Endothelial cell (in vitro differentiated cells): ENCODE results near the gene HPCAL4. TPM values are rescaled to one million over a fixed set of nuclear protein-coding genes. Genes with fewer than 3 reads are reported as not detected.

Experiments
- DNase-seq: peaks from one replicate; pipeline ENCODE4 v3.0.0; 2021; ENCODE audit warnings: low spot score
- H3K27ac Mint-ChIP-seq: one replicate; pipeline ENCODE4 v1.8.0; 2021; ENCODE audit warnings: mixed read lengths, inconsistent platforms; ENCODE audit not compliant: unreplicated experiment
- H3K27me3 Mint-ChIP-seq: one replicate; pipeline ENCODE4 v1.8.0; 2021; ENCODE audit warnings: mild to moderate bottlenecking, moderate library complexity, mixed read lengths, inconsistent platforms; ENCODE audit not compliant: unreplicated experiment
- H3K36me3 Mint-ChIP-seq: one replicate; pipeline ENCODE4 v1.8.0; 2021; ENCODE audit warnings: mild to moderate bottlenecking, low read depth, mixed read lengths, inconsistent platforms; ENCODE audit not compliant: unreplicated experiment
- H3K4me1 Mint-ChIP-seq: one replicate; pipeline ENCODE4 v1.8.0; 2021; ENCODE audit warnings: mild to moderate bottlenecking, mixed read lengths, inconsistent platforms; ENCODE audit not compliant: unreplicated experiment
- H3K4me3 Mint-ChIP-seq: one replicate; pipeline ENCODE4 v1.8.0; 2021; ENCODE audit warnings: mild to moderate bottlenecking, mixed read lengths, inconsistent platforms; ENCODE audit not compliant: unreplicated experiment
- H3K9me3 Mint-ChIP-seq: one replicate; pipeline ENCODE4 v1.8.0; 2021; ENCODE audit warnings: mixed read lengths, inconsistent platforms; ENCODE audit not compliant: unreplicated experiment
- CTCF ChIP-seq: fragments of 200-600 bp; sonication (generic); IDR thresholded peaks from one replicate; pipeline ENCODE4 v1.5.0; 2021; ENCODE audit warnings: antibody characterized with exemption; ENCODE audit not compliant: unreplicated experiment
- total RNA-seq: library from RNA; stranded (reverse); fragmentation: NEBNext Ultra II Directional; extraction: Animal tissue kit (Norgen Biotek cat#: 25700); gene quantifications from one replicate; pipeline ENCODE4 v1.2.1, GENCODE V29; 2021; ENCODE audit not compliant: unreplicated experiment

The HPCAL4 gene
- total RNA-seq, 1 donor from 2014 or later: not detected

- peaks cover 12% of the 10 kb centered on the region for H3K27me3 Mint-ChIP-seq
- no peak for DNase-seq
- H3K36me3 Mint-ChIP-seq: no peaks in the 10 kb centered on the region
- no peak overlapping the region for H3K4me3 Mint-ChIP-seq
- no peak for TF ChIP-seq CTCF
- peaks cover 10% of the 10 kb centered on the region for H3K4me1 Mint-ChIP-seq
- no peak overlapping the region for H3K27ac Mint-ChIP-seq
- no peaks in the 10 kb centered on the region for H3K9me3 Mint-ChIP-seq
These were observed 13.5 kb upstream of the HPCAL4 start for GRCh38 chr1:39704757-39705156.

- H3K9me3 Mint-ChIP-seq: no peaks in the 10 kb centered on the region
- no peaks in the 10 kb centered on the region for H3K36me3 Mint-ChIP-seq
- H3K27me3 Mint-ChIP-seq: peaks cover 9% of the 10 kb centered on the region
- no peak for DNase-seq
- H3K27ac Mint-ChIP-seq: no peak overlapping the region
- H3K4me1 Mint-ChIP-seq: peaks cover 10% of the 10 kb centered on the region
- no peak overlapping the region for H3K4me3 Mint-ChIP-seq
- TF ChIP-seq CTCF: no peak
These were observed 9.8 kb upstream of the HPCAL4 start for GRCh38 chr1:39701049-39701439.

- TF ChIP-seq CTCF: no peak
- DNase-seq: no peak
- H3K4me3 Mint-ChIP-seq: no peak overlapping the region
- no peaks in the 10 kb centered on the region for H3K9me3 Mint-ChIP-seq
- peaks cover 9% of the 10 kb centered on the region for H3K27me3 Mint-ChIP-seq
- no peaks in the 10 kb centered on the region for H3K36me3 Mint-ChIP-seq
- H3K4me1 Mint-ChIP-seq: peaks cover 10% of the 10 kb centered on the region
- no peak overlapping the region for H3K27ac Mint-ChIP-seq
These were observed 9.1 kb upstream of the HPCAL4 start for GRCh38 chr1:39700348-39700747.

GRCh38 chr1:39699419-39699818 is 8.2 kb upstream of the HPCAL4 start:
- H3K4me3 Mint-ChIP-seq: no peak overlapping the region
- H3K36me3 Mint-ChIP-seq: no peaks in the 10 kb centered on the region
- no peak overlapping the region for H3K27ac Mint-ChIP-seq
- H3K9me3 Mint-ChIP-seq: no peaks in the 10 kb centered on the region
- TF ChIP-seq CTCF: peak; percentile 35
- DNase-seq: no peak
- peaks cover 10% of the 10 kb centered on the region for H3K4me1 Mint-ChIP-seq
- peaks cover 12% of the 10 kb centered on the region for H3K27me3 Mint-ChIP-seq

GRCh38 chr1:39698568-39698967 is 7.3 kb upstream of the HPCAL4 start:
- H3K36me3 Mint-ChIP-seq: no peaks in the 10 kb centered on the region
- no peak for DNase-seq
- H3K4me1 Mint-ChIP-seq: peaks cover 10% of the 10 kb centered on the region
- H3K4me3 Mint-ChIP-seq: no peak overlapping the region
- no peak overlapping the region for H3K27ac Mint-ChIP-seq
- H3K9me3 Mint-ChIP-seq: no peaks in the 10 kb centered on the region
- peaks cover 12% of the 10 kb centered on the region for H3K27me3 Mint-ChIP-seq
- no peak for TF ChIP-seq CTCF
